ENCODE measurements around the gene GJA4.

Gene GJA4

DNA sequence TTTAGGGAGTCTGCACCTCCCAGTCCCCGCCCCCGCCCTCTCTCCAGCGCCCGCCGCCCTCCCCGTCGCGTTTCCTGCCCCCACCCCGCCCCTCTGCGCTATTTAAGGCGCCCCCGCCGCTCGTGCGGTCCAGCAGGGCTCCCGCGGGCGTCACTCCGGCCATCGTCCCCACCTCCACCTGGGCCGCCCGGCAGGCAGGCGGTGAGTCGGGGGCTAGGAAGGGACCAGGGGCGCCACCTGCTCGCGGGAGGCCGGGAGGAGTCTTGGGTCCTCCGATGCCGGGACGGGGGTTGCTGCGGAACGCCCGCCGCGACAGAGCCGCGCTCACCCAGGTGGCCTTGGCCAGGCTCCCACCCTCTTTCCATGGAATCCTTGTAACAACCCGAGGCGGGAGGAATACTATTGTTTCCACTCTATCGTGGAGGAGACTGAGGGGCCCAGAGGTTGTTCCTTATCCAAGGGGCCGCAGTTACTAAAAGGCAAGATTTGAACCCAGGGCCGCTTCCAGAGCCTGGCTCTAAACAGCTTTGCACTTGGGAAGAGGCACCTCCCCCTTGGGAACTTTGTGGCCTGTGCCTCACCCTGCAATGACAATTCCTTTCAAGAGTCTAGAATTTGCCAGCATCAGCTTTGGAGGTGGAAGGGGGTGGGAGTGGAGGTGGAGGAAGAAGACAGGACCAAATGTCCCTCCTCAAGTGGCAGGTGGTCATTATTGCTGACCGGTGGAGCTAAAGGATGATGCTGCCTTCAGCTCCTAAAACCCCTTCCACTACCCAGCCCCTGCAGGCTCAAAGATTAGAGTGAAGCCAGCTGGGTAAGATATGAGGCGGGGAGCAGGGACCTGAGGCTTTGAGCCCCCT lies at the start of gene GJA4:
Gene GJA4 (plus strand): TSS at position 132 of the 860 bp plus-strand sequence. CDS start 1,215 bp downstream, outside the sequence.
- no peak for DNase-seq

DNA sequence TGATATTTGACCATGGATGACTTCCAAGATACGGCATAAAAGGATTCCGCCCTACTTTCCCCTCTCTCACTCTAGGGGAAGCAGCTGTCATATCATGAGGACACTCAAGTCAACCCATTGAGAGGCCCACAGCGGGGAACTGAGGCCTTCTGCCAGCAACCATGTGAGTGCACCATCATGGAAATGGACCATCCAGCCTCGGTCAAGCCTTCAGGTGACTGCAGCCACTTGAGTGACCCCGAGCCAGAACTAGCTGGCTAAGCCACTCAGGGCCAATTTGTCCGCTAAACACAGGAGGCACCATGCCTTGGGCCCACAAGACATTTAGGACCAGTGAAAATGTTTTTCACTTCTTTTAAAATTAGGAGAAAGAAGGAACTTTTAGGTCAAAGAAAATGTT lies 49.0 kb upstream of the GJA4 start:
- no peak for DNase-seq

DNA sequence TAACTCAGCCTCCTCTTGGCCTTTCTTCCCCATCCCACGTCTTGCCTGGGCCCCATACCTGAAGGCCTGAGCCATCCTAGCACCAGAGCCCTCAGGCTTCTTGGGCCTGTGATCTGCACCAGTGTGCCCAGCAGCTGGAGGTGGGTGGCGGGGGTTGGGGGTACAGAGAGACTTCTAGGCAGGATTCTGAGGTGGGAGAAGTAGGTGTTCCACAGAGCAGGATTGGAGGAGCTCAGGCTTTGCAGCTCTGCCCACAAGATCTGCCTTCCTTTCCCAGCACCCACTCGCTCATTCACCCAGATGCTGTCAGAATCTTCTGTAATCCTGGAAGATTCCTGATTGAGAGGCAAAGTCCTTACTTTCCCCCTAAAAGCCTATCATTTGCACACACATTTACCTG lies 47.9 kb upstream of the GJA4 start:
- DNase-seq, result no peak

DNA sequence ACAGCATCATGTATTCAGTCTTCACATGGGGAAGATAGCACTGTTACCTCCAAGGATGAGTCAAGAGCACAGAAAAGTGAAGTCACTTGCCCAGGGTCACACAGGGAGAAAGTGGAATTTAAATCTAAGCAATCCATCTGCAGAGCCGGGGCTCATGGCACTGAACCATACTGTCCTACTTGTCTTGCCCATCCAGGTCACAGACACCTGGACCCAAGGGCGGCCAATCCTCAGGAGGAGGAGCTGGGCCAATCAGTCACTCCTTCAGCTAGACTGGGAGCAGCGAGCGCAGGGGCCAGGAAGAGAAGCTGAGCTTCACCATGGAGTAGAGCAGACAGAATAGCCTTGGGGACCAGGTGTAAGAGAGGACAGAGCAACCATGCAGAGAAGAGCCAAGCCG lies 47.1 kb upstream of the GJA4 start:
- DNase-seq, result no peak

DNA sequence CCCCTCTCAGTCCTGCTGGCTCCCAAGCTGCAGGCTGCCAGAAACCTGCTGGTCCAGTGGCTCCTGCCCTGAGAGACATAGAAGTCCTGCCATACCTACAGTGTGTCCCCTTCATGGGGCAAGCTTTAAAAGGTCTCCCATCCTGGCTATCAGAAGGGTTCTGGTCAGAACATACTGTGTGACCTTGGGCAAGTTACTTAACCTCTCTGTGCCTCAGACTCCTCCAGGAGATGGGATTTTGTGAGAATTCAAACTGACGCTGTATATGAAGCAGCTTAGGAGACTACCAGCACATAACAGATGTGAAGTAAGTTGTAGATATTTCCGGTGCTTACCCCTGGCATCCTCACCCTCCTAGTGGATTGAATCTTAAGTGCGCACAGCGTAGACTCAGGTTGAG lies 46.7 kb upstream of the GJA4 start:
- DNase-seq, result no peak

DNA sequence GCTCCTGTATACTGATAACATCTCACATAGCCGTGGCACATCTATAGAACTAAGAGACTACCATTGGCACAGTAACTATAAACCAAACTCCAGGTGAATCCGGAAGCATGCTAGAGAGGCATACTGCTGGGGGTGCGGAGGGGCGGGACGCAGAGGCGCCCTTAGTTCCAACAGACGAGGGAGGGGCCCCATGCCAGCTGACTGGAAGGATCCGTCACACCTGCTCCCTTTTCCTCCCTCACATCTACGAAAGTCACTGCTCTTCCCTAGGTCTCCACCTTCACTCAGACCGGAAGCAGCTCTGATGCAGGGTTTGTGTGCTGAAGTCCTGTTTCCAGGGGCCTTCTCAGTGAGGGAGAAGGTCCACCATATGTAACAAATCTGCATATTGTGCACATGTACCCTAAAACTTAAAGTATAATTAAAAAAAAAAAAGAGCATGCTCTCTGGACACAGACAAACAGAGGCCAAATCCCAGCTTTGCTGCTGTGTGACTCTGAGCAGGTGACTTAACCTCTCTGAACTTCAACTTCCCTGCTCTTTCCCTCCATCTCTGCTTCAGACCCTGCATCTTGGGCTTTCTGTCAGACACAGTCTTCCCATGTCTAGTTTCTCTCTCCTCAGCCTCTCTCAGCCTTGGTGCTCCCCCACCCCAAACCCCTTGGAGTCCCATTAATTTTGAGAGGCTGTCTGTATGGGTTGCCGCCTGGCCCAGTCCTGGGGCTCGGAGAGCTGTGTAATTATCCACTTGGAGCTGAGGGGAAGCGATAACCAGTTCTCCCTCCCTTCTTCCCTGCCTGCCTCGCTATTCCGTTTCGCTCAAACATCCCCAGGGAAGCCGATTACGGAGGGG lies 45.8 kb upstream of the GJA4 start:
- no peak for DNase-seq

DNA sequence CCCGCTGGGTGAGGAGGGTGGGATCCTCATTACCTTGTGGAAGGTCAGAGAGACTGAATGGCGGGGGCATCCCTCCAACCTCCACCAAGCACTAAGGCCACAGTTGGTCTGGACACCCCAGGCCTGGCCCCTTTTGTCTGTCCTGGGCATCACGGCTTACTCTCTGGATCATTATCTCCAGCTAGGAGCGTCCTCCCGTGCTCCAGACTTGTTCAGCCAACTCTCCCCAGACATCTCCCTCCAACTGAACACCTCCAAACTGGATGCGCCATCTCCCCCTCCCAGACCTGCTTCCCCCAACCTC lies 45.2 kb upstream of the GJA4 start:
- no peak for DNase-seq

DNA sequence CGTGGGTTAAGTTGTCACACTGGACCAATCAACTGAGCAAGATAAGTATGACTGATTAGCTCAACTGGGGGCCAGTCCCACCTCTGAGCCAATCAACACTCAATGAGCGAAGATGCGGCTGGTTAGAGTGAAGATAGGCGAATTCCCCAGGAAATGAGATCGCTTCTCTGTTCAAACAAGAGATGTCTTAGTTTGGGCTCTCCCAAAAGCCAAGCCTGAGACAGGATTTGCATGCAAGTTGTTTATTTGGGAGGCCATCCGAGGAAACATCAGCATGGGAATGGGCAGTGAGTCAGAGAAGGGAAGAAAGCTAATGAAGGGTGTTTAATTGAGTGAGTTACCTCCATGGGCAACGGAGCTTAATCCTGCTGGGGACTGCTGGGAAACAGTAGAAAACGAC lies 42.8 kb upstream of the GJA4 start:
- DNase-seq, result no peak

DNA sequence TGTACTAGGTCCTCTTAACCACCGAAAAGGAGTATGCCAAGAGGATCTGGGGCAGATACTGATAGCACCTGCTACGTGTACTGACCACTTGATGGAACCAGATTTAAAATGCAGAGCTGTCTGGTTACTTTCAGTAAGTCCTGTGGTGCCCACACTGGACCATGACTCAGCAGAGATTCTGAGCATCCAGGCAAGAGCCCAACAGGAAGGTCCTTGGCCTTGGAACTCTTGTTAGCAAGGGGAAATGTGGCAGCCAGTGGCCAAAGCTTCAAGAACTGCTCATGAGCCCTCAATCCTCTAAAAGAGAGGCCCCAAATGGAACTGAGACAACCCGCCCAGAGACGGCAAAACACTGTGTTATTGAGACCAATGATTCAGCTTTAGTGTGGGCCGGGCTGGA lies 42.2 kb upstream of the GJA4 start:
- DNase-seq, result no peak

DNA sequence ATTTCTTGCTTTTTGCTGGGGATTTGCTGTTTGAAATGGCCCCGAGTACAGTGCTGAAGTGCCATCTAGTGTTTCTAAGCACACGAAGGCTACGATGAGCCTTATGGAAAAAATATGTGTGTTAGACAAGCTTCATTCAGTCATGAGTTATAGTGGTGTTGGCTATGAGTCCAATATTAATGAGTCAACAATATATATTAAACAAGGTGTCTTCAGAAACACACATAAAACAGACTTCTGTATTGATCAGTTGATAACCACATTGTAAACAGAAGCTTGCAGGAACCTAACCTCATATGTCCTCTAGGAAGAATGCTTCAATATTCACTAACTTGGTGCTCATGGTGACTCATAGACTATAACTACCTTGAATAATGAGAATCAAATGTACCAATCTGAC lies 39.6 kb upstream of the GJA4 start:
- DNase-seq, result no peak

DNA sequence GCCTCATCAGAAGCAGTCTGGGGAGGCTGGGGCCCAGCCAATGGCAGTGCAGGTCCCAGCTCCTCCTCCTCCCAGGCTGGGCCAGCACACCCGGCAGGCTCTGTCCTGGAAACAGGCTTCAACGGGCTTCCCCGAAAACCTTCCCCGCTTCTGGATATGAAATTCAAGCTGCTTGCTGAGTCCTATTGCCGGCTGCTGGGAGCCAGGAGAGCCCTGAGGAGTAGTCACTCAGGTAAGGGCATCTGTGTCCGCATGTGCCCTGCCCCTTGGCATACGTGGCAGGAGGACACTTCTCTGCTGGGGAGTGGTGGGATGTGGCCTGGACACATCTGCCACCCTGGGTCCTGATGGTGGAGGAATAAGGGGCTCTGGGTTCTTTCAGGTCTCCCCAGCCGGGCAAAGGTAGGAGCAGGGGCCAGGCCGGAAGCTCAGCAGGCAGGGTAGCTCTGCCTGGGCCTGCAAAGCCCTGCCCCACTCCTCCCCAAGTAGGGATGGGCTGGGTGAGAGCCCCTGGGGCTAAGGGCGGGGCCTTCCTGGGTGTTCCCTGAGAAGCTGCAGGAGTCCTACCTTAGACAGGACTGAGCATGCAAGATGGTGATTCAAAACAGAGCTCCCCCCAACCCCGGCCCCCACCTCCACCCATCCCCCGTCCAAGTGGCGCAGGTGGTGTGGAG lies 37.7 kb upstream of the GJA4 start, which contains the start of gene GJB5:
Gene GJB5 (plus strand): TSS at position 84 of the 674 bp plus-strand sequence. CDS start 2,284 bp downstream, outside the sequence.
- DNase-seq, result no peak

DNA sequence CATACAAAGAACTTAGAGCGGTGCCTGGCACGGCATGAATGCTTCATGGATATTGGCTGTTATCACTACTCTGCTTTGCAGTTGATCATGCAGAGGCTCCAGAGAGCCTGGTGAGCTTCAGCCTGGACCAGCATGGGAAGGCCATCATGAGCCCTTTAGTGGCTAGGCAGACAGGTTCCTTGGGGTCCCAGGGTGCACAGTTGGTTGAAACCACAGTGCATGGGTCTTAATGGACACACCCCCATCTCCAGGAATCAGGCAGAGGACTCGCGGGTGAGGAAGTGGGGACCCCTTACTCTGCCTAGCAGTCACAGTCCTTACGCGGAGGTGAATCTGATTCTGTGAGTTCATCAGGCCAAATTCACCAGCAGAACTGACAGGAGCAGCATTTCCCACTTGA lies 36.8 kb upstream of the GJA4 start:
- DNase-seq, result no peak

DNA sequence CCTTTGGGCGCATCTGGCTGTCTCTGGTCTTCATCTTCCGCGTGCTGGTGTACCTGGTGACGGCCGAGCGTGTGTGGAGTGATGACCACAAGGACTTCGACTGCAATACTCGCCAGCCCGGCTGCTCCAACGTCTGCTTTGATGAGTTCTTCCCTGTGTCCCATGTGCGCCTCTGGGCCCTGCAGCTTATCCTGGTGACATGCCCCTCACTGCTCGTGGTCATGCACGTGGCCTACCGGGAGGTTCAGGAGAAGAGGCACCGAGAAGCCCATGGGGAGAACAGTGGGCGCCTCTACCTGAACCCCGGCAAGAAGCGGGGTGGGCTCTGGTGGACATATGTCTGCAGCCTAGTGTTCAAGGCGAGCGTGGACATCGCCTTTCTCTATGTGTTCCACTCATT lies 35.4 kb upstream of the GJA4 start:
- no peak for DNase-seq

DNA sequence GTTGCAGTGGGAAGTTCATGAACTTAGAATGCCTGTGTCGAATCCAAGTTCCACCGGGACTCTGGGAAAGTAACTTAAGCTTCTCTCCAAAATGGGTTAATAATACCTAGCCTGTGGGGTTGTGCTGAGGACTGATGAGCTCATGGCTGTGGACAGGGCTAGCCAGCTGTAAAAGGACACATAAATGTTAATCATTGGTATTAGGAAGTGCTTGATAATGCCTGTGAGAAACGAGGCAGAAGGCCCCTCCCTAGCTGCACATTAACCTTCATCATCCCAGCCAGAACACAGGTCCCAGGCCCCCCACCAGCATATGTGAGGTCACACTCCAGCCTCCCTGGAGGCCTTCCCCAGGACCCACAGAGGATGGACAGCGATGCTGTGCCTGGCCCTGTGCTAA lies 34.0 kb upstream of the GJA4 start:
- DNase-seq, result no peak

DNA sequence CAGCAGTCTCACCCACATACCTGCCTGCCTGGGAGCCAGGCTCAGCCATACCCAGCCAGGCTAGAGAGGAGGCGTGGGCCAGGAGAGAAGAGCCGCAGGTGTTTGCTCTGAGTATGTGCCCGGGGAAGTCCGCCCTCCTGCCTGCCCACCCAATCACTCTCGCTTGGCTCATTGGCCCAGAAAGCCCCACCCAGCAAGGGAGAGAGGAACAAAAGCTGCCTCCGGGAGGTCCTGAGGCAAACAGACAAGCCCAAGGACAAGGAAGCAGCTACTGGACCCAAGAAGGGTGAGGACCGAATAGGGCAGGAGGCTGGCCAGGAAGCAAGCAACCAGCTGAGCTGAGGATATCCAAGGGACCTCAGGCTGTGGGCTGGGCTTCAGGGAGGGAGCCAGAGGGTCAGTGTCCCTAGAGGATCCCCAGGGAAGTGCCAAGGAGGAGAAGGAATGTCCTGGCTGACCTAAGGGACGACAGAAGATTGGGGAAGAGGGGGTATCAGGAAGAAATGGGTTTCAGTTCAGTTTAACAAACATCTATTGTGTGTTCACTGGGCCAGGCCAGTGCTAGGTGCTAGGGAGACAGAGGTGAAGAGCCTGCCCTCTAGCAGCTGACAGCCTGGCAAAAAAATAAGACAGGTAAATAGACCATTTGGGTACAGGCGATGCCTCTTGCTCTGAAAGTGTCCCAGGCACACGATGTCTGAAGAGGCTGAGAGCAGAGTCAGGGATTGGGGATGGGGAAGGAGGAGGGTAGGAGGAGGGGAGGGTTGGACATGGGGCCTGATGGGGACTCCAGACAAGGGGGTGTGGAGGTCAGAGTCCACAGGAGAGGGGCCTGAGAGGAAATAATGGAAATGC lies 33.1 kb upstream of the GJA4 start, which contains the start of gene GJB4:
Gene GJB4 (plus strand): TSS at position 238 of the 855 bp plus-strand sequence. CDS start 1,515 bp downstream, outside the sequence.
- DNase-seq, result no peak

DNA sequence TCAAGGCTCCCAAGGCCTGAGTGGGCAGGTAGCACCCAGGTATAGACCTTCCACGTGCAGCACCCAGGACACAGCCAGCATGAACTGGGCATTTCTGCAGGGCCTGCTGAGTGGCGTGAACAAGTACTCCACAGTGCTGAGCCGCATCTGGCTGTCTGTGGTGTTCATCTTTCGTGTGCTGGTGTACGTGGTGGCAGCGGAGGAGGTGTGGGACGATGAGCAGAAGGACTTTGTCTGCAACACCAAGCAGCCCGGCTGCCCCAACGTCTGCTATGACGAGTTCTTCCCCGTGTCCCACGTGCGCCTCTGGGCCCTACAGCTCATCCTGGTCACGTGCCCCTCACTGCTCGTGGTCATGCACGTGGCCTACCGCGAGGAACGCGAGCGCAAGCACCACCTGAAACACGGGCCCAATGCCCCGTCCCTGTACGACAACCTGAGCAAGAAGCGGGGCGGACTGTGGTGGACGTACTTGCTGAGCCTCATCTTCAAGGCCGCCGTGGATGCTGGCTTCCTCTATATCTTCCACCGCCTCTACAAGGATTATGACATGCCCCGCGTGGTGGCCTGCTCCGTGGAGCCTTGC lies 31.5 kb upstream of the GJA4 start:
- DNase-seq, result no peak

DNA sequence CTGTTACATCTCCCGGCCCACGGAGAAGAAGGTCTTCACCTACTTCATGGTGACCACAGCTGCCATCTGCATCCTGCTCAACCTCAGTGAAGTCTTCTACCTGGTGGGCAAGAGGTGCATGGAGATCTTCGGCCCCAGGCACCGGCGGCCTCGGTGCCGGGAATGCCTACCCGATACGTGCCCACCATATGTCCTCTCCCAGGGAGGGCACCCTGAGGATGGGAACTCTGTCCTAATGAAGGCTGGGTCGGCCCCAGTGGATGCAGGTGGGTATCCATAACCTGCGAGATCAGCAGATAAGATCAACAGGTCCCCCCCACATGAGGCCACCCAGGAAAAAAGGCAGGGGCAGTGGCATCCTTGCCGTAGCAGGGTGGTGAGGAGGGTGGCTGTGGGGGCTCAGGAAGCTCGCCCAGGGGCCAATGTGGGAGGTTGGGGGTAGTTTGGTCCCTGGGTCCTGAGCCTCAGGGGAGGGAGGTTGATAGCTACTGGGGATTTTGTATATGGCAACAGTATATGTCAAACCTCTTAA lies 31.0 kb upstream of the GJA4 start:
- no peak for DNase-seq

DNA sequence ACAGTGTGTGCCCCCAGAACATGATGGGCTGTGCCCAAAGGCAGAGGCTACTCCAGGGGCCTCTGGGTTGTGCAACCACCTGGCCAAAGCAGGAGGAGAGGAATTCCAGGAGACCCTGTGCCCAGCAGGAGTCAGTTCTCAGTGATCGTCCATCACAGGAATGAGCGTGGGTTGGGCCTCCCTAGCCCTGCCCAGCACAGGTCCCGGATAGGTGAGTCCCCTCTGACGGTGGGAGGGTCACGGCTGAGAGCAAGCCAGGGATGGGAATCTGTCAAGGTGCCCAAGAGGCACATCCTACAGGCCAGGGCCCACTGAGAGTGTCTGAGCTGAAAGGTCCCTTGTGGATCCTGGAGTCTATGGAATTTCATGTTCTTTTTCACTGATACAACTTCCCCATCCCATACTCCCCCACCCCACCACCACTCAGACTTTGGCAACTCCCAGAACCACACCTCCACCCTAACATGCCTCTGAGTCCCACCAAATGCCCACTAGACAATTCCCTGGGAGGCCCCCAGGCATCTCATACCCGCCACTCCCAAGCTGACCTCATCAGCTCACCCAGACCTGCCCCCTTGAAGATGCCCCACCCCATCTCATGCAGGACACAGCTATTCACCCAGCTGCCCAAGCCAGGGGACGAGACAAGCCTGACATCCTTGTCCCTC lies 30.2 kb upstream of the GJA4 start:
- no peak for DNase-seq

DNA sequence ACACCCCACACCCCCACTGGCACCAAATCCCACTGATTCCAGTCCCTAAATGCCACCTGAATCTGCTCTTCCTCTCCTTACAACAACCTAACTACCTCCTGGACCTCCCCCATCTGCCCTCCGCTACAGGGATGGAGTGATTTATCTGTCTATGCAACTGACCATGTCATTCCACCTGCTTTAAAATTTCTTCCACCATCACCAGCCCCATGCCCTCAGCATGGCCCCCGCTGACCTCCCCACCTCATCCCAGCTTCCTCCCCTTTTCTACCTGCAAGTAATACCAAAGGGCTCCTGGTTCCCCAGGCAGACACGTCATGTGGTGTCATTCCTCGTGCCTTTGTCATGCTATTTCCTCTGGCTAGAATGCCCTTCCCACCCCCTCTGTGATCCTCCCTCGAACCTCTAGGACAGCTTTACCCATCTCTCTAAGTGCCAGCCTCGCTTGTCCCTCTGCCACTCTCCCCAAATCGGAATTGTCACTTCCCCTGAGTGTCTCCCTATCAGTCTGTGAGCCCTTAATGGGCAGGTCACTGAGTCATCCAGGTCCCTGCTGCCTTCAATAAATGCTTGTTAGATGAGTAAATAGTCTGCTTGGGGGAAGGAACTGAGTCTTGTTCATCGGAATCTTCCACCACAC lies 29.5 kb upstream of the GJA4 start:
- DNase-seq, result no peak

DNA sequence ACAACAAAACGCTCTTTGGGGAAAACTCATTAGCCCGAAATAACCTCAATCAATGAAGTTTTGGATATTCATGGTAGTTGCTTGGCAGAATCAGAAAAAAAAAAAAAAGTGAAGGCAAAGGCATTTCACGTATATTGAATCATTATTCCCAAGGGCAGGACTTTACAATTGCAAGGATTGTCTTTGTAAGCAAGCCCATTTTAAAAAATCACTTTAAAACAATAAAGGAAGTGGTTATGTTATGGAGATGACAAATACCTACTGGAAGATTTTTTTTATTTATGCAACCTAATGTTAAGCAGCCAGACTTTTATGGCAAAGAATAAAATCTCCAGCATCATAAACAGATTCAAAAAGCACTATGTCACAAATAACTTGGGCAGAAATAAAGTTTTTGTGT lies 23.9 kb upstream of the GJA4 start:
- DNase-seq, result no peak
